ENCODE data around the gene IGSF9B.

IGSF9B gene

GRCh38 chr11:133953999-133954398 is 2.8 kb downstream of the IGSF9B start:
- no peak for FAIRE-seq

- no peak for FAIRE-seq
Observed at GRCh38 chr11:133953547-133953946, 3.2 kb downstream of the IGSF9B start.

- no peak for FAIRE-seq
Observed at GRCh38 chr11:133952199-133953190, 4.3 kb downstream of the IGSF9B start.

- no peak for FAIRE-seq
Observed at GRCh38 chr11:133951327-133952198, 5.2 kb downstream of the IGSF9B start.

- FAIRE-seq: no peak
Observed at GRCh38 chr11:133950874-133951326, 5.9 kb downstream of the IGSF9B start.

- no peak for FAIRE-seq
Observed at GRCh38 chr11:133950421-133950820, 6.3 kb downstream of the IGSF9B start.

GRCh38 chr11:133949129-133949528 is 7.6 kb downstream of the IGSF9B start:
- FAIRE-seq: no peak

- FAIRE-seq: no peak
Observed at GRCh38 chr11:133948711-133949110, 8.1 kb downstream of the IGSF9B start.

- FAIRE-seq: no peak
Observed at GRCh38 chr11:133947321-133947756, 9.4 kb downstream of the IGSF9B start.

GRCh38 chr11:133946541-133947318 is 10.0 kb downstream of the IGSF9B start:
- FAIRE-seq: no peak

- no peak for FAIRE-seq
Observed at GRCh38 chr11:133946051-133946450, 10.7 kb downstream of the IGSF9B start.

- FAIRE-seq: no peak
Observed at GRCh38 chr11:133945087-133945974, 11.4 kb downstream of the IGSF9B start.

GRCh38 chr11:133943950-133944698 is 12.6 kb downstream of the IGSF9B start:
- no peak for FAIRE-seq

GRCh38 chr11:133942577-133942976 is 14.2 kb downstream of the IGSF9B start:
- no peak for FAIRE-seq

GRCh38 chr11:133941546-133941945 is 15.2 kb downstream of the IGSF9B start:
- FAIRE-seq: no peak

- no peak for FAIRE-seq
Observed at GRCh38 chr11:133940034-133940433, 16.7 kb downstream of the IGSF9B start.

- no peak for FAIRE-seq
Observed at GRCh38 chr11:133939558-133939957, 17.2 kb downstream of the IGSF9B start.

- FAIRE-seq: no peak
Observed at GRCh38 chr11:133938166-133938565, 18.6 kb downstream of the IGSF9B start.

- no peak for FAIRE-seq
Observed at GRCh38 chr11:133937468-133937867, 19.3 kb downstream of the IGSF9B start.

- no peak for FAIRE-seq
Observed at GRCh38 chr11:133937015-133937414, 19.8 kb downstream of the IGSF9B start.

GRCh38 chr11:133936592-133936991 is 20.2 kb downstream of the IGSF9B start:
- FAIRE-seq: no peak
